AG09319 (cell line): Measurements from ENCODE around the gene GCLM.
A peak's percentile ranks its signal among the peaks of the same experiment; 100 is the strongest.
"Not testable (repeated sequence)": the region's sequence is repeated elsewhere in the genome, so short reads cannot be mapped to it uniquely, and the experiment has no call there.

Experiments used
- DNase-seq: peaks from one replicate; pipeline ENCODE4 v3.0.0-alpha.2; 2010; ENCODE audit warnings: low read depth; ENCODE audit errors: extremely low read depth
- TF ChIP-seq, protein P1 (sequence below): IDR thresholded peaks from 2 replicates; pipeline ENCODE4 v1.5.1; 2011; ENCODE audit warnings: low read depth, mild to moderate bottlenecking, inconsistent platforms, low read length, moderate library complexity

GCLM gene

DNA sequence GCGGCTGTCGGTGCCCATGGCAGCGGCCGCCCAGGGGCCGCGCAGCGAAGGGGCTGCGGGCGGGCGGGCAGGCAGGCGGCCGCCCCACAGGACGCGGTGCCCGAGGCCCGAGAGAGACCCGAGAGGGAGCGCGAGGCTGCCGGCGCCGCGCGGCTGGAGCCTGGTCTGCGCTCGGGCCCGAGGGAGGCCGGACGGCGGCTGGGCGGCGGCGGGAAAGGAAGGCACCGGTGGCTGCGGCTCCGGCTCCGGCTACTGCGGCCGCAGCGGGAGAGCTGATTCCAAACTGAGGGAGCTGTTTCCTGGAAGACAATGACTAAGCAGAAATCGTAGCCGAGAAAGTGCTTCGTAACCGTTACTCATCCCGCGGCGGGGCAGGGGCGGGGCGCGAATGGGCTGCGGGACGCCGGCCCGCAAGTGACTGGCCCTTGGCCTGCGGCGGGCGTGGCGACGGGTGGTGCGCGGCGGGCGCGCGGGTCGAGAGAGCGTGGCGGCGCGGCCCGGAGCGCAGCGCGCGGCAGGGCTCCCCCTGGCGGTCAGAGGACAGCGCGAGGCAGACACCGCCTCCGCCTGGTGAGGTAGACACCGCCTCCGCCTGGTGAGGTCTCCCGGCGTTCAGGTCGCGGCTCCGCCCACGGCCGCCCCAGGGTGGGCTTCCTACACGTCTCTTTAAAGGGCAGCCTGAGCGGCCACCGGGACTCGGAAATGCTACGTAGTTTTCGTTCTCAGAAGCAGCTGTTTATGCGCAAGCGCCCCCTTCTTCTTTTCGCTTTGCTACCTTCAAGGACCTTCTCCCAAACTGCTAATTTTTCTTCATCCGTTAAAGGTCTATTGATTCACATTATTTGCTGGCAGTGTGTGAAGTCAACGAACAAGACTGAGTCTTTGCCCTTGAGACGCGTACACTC, at the start of gene GCLM:
TSS of gene GCLM (minus strand) at position 285 of the 905 bp plus-strand sequence. CDS start at position 18, 267 bp downstream.
- peak; percentile 84 for DNase-seq
- TF ChIP-seq, protein P1, sequence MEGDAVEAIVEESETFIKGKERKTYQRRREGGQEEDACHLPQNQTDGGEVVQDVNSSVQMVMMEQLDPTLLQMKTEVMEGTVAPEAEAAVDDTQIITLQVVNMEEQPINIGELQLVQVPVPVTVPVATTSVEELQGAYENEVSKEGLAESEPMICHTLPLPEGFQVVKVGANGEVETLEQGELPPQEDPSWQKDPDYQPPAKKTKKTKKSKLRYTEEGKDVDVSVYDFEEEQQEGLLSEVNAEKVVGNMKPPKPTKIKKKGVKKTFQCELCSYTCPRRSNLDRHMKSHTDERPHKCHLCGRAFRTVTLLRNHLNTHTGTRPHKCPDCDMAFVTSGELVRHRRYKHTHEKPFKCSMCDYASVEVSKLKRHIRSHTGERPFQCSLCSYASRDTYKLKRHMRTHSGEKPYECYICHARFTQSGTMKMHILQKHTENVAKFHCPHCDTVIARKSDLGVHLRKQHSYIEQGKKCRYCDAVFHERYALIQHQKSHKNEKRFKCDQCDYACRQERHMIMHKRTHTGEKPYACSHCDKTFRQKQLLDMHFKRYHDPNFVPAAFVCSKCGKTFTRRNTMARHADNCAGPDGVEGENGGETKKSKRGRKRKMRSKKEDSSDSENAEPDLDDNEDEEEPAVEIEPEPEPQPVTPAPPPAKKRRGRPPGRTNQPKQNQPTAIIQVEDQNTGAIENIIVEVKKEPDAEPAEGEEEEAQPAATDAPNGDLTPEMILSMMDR, result peak; percentile 70

DNA sequence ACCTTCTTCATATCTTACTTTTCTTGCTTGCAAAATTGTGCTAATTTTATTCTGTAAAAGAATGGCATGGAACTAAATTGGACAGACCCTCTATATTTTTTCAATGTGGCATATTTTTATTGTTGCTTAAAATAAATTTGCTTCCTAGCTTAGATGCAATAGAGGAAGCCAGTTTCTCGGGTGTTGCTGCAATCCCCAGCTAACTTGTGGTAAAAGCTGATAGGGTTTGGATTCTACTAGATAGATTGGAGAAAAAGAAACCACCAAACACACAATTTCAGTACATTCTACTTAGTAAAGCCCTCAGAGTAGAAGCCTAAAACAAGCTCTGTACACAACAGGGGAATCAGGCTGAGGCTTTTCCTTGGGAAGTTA, 49.5 kb upstream of the GCLM start:
- DNase-seq, result no peak
- TF ChIP-seq, protein P1, result no peak

- no peak for DNase-seq
- TF ChIP-seq, protein P1, result no peak
These were observed 48.9 kb upstream of the GCLM start for GRCh38 chr1:93958032-93958725.

- no peak for DNase-seq
- TF ChIP-seq, protein P1, result no peak
These were observed 46.5 kb upstream of the GCLM start for GRCh38 chr1:93955765-93956164.

DNA sequence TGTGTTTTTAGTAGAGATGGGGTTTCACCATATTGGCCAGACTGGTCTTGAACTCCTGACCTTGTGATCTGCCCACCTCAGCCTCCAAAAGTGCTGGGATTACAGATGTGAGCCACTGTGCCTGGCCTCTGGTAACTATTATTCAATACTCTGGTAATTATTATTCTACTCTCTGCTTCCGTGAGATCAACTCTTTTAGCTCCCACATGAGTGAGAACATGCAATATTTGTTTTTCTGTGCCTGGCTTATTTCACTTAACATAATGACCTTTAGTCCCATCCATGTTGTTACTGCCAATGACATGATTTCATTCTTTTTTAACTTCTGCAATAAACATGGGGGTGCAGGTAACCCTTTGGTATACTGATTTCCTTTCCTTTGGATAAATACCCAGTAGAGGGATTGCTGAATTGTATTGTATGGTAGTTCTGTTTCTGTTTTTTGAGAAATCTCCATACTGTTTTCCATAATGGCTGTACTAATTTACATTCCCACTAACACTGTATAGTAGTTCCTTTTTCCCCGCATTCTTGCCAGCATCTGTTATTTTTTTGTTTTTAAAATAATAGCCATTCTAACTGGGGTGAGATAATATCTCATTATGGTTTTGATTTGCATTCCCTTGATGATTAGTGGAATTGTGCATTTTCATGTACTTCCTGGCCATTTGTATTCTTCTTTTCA, 37.9 kb upstream of the GCLM start:
- DNase-seq, result not testable (repeated sequence)

- no peak for DNase-seq
- TF ChIP-seq, protein P1, result no peak
These were observed 29.4 kb upstream of the GCLM start for GRCh38 chr1:93938461-93939145.

- DNase-seq, result no peak
- TF ChIP-seq, protein P1, result no peak
These were observed 28.8 kb upstream of the GCLM start for GRCh38 chr1:93937997-93938396.
